HG03521 (cell line): ENCODE measurements around the gene C19orf81.

Source experiments
- ATAC-seq: cut with Tn5 transposase; IDR thresholded peaks from one replicate; pipeline ENCODE4 v1.9.1; 2021; ENCODE audit warnings: mild to moderate bottlenecking, moderate library complexity; ENCODE audit not compliant: unreplicated experiment

Gene C19orf81

DNA sequence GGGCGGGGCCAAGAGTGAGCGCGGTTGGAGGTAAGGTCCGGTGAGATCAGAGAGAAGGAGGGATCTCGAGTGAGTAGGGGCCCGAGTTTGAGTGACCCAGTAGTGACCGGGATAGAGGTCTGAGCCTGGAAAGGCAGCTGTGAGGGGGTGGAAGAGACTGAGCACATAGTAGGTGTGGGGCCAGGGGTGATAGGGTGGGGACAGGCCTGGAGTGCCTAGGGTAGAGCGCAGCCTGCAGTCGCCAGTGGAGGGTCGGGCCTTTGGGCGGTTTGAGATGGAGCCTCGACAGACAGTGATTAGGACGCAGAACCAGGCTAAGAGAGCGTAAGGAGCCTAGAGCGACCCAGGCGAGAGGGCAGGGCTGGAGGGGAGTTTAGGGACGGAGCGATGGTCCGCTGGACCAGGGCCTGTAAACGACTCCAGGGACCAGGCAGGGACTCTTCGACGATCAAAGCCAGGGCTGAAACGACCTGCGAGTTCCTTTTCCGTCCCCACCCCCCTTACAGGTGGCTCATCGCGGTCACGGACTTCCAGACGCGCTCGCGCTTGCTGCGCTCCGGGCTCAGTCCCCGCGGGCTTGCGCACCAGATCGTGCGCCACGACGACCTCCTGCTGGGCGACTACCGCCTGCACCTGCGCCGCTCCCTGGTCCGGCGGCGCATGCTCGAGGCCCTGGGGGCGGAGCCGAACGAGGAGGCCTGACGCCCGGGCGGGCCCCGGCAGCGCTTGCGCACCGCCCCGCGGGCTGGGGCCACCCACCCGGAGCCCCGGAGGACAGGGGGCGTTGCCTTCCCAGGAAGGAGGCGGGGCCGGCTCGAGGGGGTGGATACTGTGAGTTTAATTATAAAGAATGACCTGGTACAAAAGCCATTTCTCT, 9.4 kb downstream of the C19orf81 start:
- no peak for ATAC-seq

DNA sequence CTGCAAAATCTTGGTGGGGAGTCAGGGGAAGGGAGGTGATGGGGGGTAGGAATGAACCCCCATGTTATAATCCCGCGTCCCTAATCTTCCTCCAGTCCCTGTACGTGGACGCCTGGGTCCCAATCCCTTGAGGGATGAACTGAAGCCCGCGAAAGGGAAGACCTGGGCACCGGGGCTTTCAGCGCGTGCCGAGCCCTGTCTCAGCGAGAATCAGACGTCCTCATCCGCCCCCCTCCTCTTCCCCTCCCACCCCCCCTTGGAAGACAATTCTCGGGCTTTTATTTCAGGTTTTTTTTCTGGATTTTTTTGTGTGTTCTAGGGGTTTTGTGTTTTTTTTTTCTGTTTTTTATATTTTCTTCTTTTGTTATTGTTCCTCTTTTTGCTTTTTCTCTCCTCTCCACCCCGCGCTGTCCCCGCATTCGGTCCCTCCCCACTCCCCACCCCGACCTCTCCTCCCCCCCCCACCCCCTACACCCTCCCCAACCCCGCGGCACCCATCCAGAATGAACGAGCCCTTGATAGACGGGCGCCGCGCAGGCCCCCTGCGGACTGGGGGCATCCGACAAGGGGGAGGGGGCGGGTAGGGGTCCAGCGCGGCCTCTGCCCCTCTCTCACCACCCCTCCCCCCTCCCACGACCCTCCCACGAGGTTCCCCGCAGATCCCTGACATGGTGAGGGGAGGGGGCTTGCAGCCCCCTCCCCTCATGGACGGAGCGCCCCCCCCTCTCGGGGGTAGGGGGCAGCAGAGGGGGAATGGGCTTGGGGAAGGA, 10.3 kb downstream of the C19orf81 start:
- ATAC-seq, result no peak

DNA sequence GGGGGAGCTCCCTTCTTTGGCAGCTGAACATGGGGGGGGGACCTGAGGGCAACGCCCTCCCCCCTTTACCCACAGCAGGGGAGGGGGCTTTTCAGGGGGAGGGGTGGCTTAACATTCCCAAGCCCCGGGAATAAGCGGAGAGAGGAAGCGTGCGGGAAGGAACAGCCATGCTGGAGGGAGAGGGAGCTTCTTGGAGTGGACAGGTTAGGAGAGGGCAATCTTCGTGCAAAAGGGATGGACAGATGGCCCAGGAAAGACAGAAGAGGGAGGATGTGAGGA, 10.8 kb downstream of the C19orf81 start:
- ATAC-seq, result no peak

DNA sequence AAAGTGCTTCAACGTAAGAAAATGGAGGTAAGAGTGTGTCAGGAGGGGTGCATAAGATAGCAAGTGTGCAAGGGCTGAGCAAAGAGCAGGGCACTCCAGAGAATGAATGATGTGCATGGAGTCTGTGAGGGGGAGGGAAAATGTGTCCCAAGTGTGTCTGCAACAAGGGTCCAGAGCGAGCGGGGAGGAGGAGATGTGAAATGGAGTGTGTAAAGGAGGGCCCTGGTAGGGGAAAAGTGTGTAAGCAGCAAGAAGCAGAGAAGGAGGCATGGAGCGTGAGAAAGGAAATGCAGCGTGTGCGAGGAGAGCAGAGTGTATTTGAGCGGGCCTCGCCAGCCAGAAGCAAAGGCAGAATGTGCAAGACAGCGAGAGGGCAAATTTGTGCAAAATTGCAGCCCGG, 11.8 kb downstream of the C19orf81 start:
- ATAC-seq, result no peak

DNA sequence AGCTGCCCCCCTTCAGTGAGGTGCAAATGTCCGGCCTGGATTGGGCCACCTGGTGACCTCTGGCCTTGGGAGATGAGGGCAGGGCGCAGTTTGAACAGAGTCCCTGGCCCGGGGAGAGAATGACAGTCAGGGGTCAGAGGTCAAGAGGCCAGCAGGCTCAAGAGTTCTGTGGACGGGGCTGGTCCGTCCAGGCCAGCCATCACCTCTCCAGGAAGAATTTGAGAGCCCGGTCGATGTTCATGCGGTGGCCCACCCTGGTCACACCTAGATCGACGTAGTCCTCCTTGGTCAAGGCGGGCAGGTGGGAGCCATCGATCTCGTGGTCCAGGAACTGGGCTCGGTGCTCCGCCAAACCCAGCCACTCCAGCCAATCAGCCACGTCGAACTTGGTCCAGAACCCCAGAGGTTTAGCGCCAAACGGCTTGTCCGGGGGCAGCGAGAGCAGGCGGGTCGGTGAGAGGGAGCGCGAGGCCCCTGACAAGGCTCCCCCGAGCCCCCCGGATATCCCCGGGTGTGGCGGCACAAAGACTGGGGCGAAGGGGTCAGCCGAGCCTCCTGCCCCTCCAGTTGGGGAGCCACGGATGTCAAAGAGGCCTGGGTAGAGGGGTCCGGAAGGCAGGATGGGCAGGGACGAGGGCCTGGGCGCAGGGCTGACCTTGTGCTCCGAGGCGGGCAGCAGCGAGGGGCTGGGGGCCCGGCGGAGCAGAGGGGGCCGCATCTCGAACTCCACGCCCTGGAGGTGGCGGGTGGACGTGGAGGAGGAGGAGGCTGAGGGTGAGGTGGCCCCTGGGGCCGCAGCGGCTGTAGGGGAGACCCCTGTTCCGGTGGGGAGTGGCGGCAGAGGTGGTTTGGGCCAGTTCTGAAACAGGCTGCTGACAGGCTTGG, 12.8 kb downstream of the C19orf81 start:
- no peak for ATAC-seq

DNA sequence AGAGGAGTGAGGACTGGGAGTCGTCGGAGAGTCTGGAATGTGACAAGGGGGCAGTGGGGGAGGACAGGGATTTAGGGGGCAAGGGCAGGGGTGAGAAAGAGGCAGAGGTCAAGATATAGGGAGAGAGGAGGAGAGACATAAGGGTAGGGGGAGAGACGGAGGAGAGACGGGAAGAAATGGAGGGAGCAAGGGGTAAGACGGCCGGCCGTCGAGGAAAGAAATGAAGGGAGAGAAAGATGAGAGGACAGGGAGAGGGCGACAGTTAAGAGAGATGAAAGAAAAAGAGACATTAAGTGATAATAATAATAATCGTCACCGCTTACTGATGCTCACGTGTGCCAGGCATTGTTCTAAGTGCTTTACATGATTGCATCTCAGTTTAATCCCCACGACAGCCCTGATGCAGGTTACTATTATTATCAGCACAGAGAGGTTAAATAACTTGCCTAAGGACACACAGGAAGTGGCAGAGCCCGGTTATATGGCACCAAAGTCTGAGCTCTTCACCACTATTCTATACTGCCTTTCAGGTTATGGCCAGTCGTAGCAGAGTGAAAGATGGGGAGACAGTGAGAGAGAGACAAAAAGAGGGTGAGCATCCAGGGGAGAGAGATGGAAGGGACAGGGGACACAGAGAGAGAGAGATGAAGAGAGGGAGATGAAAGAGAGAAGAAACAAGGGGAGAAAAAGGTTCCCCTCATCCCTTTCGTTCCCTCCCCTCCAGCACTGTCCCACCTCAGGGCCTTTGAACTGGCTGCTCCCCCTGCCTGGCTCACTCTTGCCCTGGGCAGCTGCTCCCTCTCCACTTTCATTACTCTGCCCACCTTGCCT, 13.6 kb downstream of the C19orf81 start:
- no peak for ATAC-seq

DNA sequence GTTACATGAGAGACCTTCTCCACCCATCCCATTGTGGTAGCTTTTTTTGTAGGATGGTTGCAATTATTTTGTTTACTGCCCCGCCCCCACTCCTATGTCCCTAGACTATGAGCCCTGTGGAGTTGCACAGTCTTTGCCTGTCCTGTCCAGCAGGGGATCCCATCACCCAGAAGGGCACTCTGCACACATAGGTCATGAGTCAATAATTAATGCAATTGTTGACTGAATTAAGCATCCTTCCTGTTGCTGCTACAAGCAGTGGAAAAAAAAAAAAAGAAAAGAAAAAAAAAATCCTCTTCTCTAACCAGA, 14.2 kb downstream of the C19orf81 start:
- no peak for ATAC-seq

DNA sequence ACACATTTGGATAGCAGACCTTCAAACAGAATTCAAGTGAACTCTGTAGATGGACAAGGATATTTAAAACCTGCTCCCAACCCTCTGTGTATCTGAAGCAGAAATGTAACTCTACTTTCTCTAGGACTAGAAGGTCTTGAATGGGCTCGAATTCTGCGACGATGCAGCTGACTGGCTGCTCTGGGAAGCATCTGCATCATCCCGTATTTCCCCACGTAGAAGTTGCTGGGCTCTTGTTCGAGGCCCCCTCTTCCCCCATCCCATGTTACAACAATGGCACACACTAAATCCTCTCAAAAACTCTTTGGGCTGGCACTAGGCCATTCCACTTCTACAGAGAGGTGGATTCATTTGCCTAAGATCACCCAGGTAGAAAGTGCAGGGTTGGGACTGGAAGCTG, 15.0 kb downstream of the C19orf81 start:
- ATAC-seq, result no peak

DNA sequence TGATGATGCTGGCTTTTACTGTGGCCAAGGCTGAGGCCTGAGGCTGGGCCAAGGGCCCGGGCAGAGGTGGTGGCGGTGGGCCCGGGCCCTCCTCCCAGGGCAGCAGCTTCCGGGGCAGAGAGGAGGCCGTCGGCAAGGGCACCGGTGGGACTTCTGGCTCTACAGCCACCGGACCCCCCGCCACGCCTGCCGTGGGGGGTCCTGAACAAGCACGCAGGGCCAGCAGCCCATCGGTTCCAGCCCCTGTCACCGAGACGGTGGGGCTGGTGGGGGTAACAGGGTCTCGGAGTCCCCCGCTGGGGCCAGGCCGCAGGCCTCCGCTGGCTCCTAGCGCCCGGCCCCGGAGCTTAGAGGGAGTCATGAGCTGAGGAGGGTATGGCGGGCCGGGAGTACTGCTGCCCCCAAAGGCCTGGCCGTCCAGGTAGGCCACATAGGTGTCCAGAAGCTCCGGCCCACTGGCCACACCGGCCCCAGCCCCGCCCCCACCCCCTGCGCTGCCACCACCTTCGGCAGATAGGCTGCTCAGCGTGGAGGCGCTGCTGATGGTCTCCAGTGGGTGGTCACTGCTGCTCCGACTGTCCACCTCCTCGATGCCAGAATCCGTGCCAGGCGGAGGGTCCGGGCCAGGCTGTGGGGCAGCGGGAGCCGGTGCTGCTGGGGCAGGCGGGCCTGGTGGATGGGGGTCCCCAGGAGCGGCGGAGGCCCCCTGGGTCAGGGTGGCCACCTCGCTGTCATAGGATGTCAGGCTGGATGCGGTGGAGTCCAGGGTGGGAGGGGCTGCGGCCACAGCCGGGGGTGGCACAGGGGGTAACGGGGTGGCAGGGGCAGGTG, 17.3 kb downstream of the C19orf81 start:
- ATAC-seq, result no peak

DNA sequence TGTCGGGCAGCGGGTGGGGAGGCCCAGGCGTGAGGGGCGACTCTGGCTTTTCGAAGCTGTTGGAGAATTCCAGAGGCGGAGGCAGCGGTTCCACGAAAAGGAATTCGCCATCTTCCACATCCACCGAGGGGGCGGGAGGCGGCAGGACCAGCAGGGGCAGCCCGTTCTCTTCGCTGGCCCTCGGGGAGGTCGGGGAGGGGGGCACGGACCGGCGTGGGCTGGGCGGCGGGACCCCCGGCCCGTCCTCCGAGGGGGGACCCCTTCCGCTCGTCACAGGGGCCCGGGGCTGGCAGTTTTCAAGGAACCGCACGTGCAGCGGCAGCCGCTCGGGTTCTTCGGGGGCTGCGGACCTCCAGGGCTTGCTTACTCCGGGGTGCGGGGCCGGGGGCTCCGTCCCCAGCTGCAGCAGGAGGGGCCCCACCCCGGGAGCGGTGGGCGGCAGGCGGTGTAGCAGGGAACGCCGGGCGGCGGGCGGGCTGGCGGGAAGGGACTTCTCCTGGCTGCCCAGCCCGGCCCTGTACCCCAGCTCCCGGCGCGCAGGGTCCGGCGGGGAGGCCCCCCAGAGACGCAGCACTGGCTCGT, 18.0 kb downstream of the C19orf81 start:
- ATAC-seq, result no peak

DNA sequence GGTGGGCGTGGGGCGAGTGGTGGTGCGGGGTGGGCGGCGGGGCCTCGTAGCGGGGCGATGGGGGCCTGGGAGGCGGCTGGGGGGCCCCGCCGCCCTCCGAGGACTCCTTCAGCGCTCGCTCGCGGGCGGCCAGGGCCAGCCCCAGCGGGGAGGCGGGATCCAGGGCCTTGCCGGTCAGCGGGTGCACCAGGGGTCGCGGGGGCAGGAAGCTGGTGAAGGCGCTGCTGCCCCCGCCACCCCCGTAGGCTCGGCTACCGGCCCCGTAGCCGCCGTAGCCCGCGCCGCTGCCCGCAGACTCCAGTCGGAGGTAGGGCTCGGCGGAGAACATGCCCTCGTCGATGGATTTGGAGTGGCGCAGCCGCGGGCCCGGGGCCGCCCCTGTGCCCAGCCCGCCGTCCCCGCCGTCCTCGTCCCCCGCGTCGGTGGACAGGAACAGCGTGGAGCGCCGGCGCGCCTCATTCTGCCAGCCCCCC, 18.6 kb downstream of the C19orf81 start:
- ATAC-seq, result no peak

DNA sequence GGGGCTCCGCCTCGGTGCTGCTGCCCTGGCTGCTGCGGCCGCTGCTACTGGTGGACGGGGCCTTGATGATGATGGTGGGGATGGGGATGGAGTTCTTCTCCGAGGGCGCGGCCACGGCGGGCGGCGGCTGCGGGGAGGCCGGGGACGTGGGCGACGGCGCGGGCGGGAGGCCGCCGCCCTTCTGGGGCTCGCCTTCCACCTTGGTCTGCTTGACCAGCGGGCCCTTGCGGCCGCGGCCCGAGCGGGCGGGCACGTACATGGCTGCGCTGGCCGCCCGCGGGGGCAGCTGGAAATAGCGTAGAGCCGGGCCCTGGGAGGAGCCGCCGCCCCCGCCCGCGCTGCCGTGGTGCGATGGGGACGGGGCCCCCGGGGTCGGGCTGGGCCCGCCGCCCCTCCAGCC, 19.2 kb downstream of the C19orf81 start:
- ATAC-seq, result no peak

DNA sequence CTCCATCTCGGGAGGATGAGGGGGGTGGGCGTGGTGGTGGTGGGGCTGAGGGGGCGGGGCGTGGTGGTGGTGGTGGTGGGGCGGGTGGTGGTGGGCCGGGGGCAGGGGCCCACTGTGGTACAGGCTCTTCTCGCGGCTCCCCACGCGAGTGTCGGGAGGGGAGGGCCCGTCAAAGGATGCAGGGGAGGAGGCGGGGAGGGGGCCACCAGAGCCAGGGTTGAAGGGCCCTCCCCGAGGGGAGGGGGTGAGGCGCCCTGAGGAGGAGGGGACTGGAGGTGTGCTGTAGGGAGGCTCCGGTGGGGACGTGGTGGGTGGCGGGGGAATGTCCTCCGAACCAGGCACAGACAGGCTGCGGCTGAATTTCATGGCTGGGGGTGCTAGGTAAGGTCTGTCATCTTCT, 19.6 kb downstream of the C19orf81 start:
- ATAC-seq, result no peak

DNA sequence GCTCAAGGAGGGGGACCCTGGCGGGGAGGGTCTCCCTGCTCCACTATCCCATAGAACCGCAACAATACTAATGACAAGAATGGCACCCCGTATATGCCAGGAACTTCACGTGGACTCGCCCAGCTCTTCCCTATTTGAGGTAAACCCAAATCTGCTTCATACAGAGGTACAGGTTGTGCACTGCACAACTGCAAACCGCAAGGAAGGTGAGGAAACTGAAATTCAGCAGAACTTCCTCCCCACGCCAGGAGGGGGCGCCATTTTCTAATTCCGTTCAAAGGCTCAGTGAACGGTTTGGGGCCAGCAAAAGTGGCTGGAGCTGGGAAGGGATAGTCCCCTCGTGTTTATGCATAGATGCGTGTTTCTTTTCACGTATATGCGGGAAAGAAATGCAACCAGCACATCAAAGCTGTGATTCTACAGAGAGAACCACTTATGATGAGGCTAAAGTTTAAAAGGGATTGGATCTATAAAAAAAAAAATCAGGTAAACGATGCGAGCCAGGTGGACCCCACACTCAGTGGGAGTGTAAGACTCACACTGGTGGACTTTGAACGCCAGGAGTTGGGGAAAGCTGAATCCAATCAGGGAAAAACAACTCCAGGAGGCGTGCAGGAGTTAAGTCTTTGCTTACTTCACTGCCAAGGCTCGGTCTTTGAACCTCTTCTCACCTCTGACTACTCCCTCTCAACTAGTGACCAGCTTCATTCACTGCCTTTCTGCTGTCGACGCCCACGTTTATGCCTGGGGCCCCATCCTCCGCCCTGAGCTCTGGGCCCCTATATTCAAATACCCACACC, 20.3 kb downstream of the C19orf81 start:
- no peak for ATAC-seq

DNA sequence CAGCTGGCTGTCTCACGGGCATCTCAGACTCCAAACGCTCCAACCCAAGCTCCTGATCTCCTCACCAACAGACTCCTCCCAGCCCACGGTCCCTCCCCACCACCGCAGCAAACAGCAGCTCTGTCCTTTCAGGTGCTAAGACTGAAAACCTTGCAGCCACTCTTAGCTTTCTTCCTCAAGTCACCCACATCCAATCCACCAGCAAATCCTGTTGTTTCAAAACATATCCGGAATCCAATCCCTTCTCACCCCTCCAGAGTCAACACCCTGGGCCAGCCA, 20.8 kb downstream of the C19orf81 start:
- ATAC-seq, result no peak

DNA sequence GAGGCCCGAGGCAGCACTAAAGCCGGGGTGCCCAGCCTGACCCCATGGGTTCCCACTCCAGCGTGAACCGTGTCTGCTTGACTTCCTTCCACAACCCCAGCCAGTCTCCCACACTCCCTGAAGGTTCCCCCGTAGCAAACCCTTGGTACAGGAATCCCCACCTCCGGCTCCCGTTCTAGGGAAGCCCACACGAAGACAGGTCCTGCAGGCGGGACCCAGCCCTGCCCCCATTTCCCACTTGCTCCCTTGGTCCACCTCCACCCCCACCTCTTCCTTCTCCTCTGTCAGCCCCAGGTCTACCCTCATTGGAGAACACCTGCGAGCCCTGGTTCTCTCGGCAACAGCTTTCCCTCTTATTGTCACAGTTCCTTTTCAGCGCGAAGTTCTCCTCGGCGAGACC, 23.9 kb downstream of the C19orf81 start:
- ATAC-seq, result no peak

DNA sequence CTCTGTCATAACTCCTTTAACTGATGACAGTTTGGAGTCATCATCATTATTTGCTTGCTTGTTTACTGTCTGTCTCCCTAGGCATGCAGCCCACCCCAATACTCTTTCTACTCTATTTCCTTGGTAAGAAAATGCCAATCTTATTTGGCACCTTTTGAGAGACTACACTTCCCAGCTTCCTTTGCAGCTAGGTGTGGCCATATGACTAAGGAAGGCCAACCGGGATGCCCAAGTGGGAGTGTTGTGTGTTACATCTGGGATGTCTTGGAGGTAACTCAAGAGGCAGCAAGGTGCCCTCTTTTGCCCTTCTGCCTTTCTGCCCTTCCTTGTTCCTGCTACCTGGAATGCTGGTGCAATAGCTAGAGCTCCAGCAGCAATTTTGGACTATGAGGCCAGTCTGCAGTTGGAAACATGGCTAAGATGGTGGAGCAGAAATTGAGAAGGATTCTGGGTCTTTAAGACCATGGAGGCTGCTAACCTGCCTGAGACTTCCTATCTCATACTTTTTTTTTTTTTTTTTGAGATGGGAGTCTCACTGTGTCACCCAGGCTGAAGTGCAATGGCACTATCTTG, 27.5 kb downstream of the C19orf81 start:
- ATAC-seq, result no peak

DNA sequence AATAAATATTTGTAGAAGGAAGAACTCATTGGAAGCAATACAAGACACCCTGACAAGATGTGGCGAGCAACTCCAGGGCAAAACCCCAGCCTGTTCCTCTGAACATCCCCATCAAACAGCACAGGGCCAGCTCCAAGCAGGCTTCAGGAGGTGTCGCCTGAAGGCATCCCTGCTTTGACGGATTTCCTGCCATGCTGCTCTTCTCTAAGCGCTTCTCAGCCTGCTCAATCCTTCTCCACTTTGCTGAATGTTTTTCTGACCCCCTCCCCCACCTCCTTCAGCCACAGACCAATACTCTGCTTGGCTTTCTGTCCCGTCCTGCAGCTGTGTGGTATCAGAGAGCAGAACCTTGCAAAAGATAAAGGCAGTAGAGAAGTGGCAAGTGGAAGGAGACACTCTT, 28.4 kb downstream of the C19orf81 start:
- ATAC-seq, result no peak

DNA sequence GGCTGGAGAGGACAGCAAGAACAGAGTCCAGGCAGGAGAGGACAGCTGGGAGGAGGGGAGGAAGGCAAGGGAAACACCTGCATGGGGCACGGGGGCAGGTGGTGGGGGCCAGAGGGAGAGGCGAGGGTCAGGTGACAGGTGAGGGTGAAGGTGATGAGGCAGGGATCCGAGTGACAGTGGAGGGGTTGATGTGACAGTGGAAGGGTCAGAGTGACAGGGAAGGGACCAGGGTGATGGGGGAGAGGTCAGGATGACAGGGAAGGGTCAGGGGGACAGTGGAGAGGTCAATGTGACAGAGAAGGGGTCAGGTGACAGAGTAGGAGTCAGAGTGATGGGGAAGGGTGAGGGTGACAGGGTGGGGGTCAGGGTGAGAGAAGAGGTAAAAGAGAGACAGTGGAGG, 29.1 kb downstream of the C19orf81 start:
- ATAC-seq, result no peak
